Measurements from ENCODE around the gene RASGRP2.

DNA sequence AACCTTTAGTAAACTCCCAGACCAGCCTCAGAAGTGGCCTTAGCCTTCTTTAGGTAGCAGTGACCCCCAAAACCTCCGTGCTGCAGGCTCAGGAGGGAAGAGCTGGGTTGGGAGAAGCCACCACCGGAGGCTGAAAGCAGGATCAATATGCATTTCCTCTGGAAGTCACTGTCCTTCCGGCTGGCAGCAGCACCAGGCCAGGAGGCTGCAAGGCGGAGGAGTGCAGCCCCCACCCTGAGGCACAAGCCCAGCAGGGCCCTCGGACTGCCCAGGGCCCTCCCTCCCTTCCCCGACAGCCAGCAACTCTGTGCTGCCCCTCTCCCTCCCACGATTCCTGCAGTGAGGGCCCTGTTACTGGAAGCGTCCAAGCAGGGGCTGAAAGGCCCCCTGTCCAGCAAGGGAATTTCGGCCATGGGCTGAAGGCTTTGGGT, 17.7 kb downstream of the RASGRP2 start:
- TF ChIP-seq, protein P1, sequence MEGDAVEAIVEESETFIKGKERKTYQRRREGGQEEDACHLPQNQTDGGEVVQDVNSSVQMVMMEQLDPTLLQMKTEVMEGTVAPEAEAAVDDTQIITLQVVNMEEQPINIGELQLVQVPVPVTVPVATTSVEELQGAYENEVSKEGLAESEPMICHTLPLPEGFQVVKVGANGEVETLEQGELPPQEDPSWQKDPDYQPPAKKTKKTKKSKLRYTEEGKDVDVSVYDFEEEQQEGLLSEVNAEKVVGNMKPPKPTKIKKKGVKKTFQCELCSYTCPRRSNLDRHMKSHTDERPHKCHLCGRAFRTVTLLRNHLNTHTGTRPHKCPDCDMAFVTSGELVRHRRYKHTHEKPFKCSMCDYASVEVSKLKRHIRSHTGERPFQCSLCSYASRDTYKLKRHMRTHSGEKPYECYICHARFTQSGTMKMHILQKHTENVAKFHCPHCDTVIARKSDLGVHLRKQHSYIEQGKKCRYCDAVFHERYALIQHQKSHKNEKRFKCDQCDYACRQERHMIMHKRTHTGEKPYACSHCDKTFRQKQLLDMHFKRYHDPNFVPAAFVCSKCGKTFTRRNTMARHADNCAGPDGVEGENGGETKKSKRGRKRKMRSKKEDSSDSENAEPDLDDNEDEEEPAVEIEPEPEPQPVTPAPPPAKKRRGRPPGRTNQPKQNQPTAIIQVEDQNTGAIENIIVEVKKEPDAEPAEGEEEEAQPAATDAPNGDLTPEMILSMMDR (IDR thresholded peaks at IDR 0.05; ENCODE audit: low read length), result no peak
- no peak for TF ChIP-seq EZH2 (IDR thresholded peaks at IDR 0.05; ENCODE audit: borderline replicate concordance, low read length)

Data from OCI-LY1 (cell line).